ENCODE results near the gene FBXW11. TPM values are rescaled to one million over a fixed set of nuclear protein-coding genes. Genes with fewer than 3 reads are reported as not detected.

Gene FBXW11
- total RNA-seq, 1 experiment from 2014 or later, result 85.3 TPM

GRCh38 chr5:171848911-171849520, 157.4 kb downstream of the FBXW11 start:
- H4K5ac ChIP-seq (ENCODE audit: insufficient read length, low read depth, low read length), result no peak overlapping the region
- no peak for TF ChIP-seq CTCF (conservative IDR thresholded peaks at IDR 0.05)

More at GRCh38 chr5:171848911-171849520, 157.4 kb downstream of the FBXW11 start:
- H4K20me1 ChIP-seq (ENCODE audit: control insufficient read depth, insufficient read depth, insufficient read length), result no peaks in the 10 kb centered on the region
- no peaks in the 10 kb centered on the region for H3K79me1 ChIP-seq (ENCODE audit: insufficient read depth, low read depth, low read length, poor library complexity, severe bottlenecking)
- DNase-seq, result no peak
- Mint-ChIP-seq H3K27me3 (ENCODE audit: low read depth) (peaks cover 2% of the 10 kb centered on the region), H3K4me1 (peaks cover 17 to 24% of the 10 kb centered on the region in 2 experiments), H3K4me3 (no peak overlapping the region), H3K9me3 (no peaks in the 10 kb centered on the region; a peak in 1 of 5 replicates), H3K27ac (no peak overlapping the region), H3K36me3 (ENCODE audit: insufficient read depth in 1 of 3, low read depth in 3 of 3) (peaks cover 0 to 6% (median 4%) of the 10 kb centered on the region in 3 experiments; a peak in 3 of 7 replicates)
- no peak overlapping the region for H3K27ac ChIP-seq (ENCODE audit: insufficient read length, low read depth, low read length)
- H4K8ac ChIP-seq (replicated peaks; ENCODE audit: insufficient read length, low read depth, low read length), result no peak overlapping the region
- no CpG with 5 or more reads among the region's 6 CpGs for WGBS (ENCODE audit: extremely low coverage, insufficient read length, low lambda C conversion rate)
- no peaks in the 10 kb centered on the region for H3K79me2 ChIP-seq (ENCODE audit: insufficient read depth, low read length)
- H2BK15ac ChIP-seq (ENCODE audit: low read depth, low read length), result no peak overlapping the region
- H2BK20ac ChIP-seq (ENCODE audit: low read depth, low read length, poor library complexity, severe bottlenecking), result no peak overlapping the region
- H2BK12ac ChIP-seq (ENCODE audit: insufficient read length, low read depth, low read length), result no peak overlapping the region
- H3K18ac ChIP-seq (ENCODE audit: insufficient read length, low read depth, low read length), result no peak overlapping the region
- H3K9ac ChIP-seq (ENCODE audit: extremely low read depth, insufficient read length, low read length), result no peak overlapping the region
- H2BK120ac ChIP-seq (ENCODE audit: low read depth, low read length, poor library complexity, severe bottlenecking), result no peak overlapping the region
- no peak overlapping the region for H2AK5ac ChIP-seq (ENCODE audit: insufficient read length, low read length)
- no peak overlapping the region for H3K4me2 ChIP-seq (ENCODE audit: insufficient read depth, insufficient read length, low read length)
- H3K4me1 ChIP-seq (ENCODE audit: insufficient read depth, low read length), result no peaks in the 10 kb centered on the region
- H3K14ac ChIP-seq (ENCODE audit: insufficient read depth, low read length), result no peak overlapping the region
- no peak overlapping the region for H3K4ac ChIP-seq (ENCODE audit: low read depth, low read length)
- H2BK5ac ChIP-seq (ENCODE audit: insufficient read length, low read length), result no peak overlapping the region
- H3K23me2 ChIP-seq (ENCODE audit: insufficient read length, low read depth, low read length, poor library complexity, severe bottlenecking), result no peaks in the 10 kb centered on the region
- H3K27me3 ChIP-seq (ENCODE audit: insufficient read depth, low read length), result no peaks in the 10 kb centered on the region
- no peaks in the 10 kb centered on the region for H3K9me3 ChIP-seq (ENCODE audit: control insufficient read depth, low read depth, low read length)
- no peak overlapping the region for H3T11ph ChIP-seq (ENCODE audit: low read length)
- no peak overlapping the region for H4K91ac ChIP-seq (ENCODE audit: insufficient read length, low read depth, low read length)
- H3K56ac ChIP-seq (ENCODE audit: insufficient read length, low read depth, low read length), result no peak overlapping the region
- H3K23ac ChIP-seq (ENCODE audit: insufficient read length, low read depth, low read length), result no peak overlapping the region
- no peak overlapping the region for H2AFZ ChIP-seq (ENCODE audit: low read length)
